UCSD-AML1 (cell line): ENCODE results near the gene LIPM.
"Not testable (repeated sequence)": the region's sequence is repeated elsewhere in the genome, so short reads cannot be mapped to it uniquely, and the experiment has no call there.

Experiments used
- DNase-seq: peaks from one replicate; lab custom pipeline; 2025; ENCODE audit not compliant: unreplicated experiment; lab: John Stamatoyannopoulos, UW

Gene LIPM

GRCh38 chr10:88837632-88838031, 35.1 kb downstream of the LIPM start:
- DNase-seq = not testable (repeated sequence)

- DNase-seq = no peak
Measured at GRCh38 chr10:88838766-88839350, 36.3 kb downstream of the LIPM start.

DNA sequence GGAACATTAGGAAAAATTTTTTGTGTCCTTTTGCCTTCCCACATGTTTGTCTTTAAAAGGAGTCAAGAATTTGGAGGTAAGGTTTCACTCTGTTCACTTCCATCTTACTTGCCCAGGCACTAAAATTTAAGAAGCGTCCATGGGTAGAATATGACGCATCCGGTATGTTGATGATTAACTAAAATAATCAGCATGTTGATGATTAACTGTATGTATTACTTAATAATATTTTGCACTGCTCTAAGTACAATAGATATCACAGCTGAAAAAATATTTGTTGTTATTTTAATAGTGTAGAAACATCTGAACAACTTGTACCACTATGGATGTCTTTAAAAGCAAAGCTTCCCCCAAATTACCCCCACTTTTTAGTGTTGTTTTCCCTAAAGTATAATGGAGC, 37.6 kb downstream of the LIPM start:
- DNase-seq = no peak

DNA sequence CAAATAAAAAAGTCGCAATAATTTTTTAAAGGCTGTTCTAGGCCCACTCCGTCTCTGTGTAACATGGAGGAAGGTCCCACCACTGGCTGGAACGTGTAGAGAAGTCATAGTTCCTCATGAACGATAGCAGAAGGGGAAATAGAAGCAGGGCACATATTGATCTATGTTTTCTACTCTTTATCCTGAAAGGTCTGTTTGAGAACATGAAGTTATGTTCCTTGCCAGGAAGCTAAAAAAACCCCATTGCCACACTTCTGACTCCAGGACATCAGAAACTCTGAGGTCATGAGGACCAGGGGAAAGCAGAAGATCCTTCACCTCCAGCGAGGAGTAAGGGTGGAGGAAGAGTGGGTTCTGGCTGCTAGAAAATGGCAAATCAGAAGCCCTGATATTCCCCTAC, 38.4 kb downstream of the LIPM start:
- no peak for DNase-seq

GRCh38 chr10:88841316-88842111, 39.0 kb downstream of the LIPM start:
- no peak for DNase-seq

- no peak for DNase-seq
Measured at GRCh38 chr10:88843171-88843570, 40.6 kb downstream of the LIPM start.

DNA sequence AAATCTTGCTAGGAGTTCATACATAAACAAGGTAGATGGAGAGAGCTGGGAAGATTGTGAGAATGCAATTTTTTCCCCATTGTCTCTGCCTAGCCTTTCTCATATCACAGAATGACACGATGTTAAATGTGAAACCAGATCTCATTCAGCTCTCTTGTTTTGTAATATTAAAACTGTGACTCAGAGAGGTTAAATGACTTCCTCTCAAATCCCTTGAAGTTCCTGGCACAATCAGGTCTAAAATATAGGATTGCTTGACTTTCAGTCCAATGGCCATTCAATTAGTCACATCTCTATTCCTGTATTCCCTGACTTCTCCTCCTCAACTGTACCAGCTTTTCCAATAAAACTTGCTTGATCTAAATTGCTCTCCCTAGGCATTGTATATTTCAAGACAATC, 46.0 kb downstream of the LIPM start:
- no peak for DNase-seq

- DNase-seq = no peak
Measured at GRCh38 chr10:88849234-88849633, 46.7 kb downstream of the LIPM start.

DNA sequence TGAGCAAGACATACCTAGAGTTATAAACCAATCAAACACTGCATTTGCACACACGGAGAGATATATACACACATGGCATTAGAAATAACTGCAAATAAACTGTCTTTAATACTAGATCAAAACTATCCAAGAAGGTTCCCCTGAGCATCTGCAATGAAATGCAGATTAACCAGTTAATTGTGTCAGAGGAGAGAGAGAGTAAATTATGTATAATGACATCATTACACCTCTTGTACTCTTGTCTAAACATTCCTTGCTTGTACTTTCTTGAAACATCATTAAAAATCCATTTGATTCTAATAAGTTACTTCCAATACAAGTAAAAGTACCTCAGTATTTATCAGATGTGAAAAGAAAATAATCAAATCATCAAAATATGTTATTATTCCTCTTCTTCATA, 48.2 kb downstream of the LIPM start:
- DNase-seq = no peak

DNA sequence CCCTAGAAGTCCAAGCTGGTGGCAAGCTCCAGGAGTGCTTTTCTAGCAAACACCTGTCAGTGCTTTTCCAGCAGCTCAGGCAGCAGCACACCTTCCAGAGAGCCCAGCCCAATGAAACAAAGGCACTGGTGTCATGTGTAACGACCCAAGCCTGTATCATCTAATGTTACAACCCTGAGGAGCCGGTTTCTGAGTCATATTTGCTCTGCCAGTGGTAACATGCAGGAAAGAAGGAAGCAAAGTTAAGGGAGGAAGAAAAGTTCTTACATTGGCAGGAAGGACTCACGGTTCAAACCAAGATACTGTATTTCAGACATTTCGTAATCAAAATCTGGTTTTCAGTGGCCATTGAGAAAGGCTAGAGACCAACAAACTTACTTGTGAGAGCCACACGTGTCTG, 49.2 kb downstream of the LIPM start, which contains the start of gene ANKRD22:
ANKRD22 (minus strand) TSS at position 139 of the 400 bp plus-strand sequence. CDS start 237 bp downstream, outside the sequence.
- no peak for DNase-seq

GRCh38 chr10:88852327-88852726, 49.8 kb downstream of the LIPM start:
- DNase-seq = no peak

- no peak for DNase-seq
Measured at GRCh38 chr10:88853155-88853881, 50.8 kb downstream of the LIPM start.

GRCh38 chr10:88854684-88855083, 52.2 kb downstream of the LIPM start:
- DNase-seq = no peak

DNA sequence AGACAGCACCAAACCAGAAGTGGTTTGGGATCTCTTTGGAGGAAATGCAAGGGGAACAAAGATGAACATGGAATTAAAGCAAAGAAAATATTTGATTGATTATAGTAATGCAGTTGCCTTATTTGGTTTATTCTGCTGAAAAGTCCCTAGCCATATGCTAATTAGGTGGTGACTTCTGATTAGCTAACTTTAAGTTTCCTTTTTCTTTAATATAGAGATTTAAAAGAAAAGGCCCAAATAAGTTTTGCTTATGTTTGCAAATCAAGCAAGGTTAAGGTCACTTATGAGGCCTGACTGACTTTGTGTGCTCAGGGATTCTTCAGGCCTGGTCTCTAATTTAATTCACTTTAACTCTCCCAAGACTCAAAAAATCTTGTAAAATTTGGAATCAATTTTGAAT, 55.3 kb downstream of the LIPM start:
- DNase-seq = no peak

- no peak for DNase-seq
Measured at GRCh38 chr10:88858491-88858890, 56.0 kb downstream of the LIPM start.

GRCh38 chr10:88861036-88861435, 58.5 kb downstream of the LIPM start:
- no peak for DNase-seq

DNA sequence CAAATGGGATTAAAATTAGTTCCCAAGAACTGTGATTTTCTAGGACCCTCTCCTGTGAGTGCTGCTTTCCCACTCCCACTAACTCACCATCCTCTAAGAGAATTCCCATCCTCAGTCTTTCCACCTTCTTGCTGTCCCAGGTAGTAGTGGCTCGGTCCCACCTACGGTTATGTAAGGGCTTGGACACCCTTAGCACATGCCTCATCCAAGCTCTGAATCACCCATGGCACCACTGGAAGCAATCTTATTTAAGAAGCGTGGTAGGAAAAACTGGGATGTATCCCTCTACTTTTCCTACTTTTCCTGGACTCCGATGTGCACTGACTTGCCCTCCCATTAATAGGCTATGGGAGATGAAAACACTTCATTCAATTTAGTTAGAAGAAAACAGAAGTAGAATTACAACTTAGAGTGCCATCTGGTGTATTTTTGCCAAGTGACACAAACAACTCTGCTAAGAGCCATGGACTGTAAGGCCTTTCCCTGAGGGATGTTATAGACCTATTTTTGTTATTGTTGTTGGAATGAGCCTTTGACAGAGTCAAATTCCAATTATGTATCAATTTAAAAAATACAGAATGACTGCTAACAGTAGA, 62.8 kb downstream of the LIPM start:
- DNase-seq = no peak

- no peak for DNase-seq
Measured at GRCh38 chr10:88866454-88866853, 63.9 kb downstream of the LIPM start.

DNA sequence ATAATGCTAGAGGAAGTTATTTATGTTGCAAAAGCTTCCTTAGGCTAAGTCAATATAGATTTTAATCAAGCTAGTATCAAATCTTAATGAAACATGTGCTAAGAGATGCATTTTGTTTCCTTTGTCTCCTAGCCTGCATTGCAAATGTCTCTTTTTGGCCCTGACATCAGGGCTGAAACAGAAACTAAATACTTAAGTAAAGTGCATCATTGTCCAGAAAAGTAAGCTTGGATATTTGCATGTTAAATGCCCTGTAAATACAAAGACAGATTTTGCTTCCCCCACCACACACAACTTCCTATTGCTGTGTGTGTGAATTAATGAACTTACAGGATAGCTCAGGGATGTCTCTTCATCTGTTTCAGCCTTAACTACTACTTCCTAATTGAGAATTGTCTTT, 67.6 kb downstream of the LIPM start:
- DNase-seq = no peak
